Measurements from ENCODE around the gene STT3B.

STT3B gene

DNA sequence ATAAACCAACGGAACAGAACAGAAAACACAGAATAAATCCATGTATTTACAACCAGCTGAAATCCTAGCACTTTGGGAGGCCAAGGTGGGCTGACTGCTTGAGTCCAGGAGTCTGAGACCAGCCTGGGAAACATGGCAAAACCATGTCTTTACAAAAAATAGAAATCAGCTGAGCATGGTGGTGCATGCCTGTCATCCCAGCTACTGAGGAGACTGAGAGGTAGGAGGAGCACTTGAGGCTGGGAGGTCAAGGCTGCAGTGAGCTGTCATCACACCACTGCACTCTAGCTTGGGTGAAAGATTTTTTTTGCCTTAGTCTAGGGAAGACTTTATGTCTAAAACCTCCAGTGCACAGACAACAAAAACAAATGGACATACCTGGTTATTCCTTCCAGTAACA is 120.7 kb downstream of the STT3B start:
- DNase-seq, result no peak

DNA sequence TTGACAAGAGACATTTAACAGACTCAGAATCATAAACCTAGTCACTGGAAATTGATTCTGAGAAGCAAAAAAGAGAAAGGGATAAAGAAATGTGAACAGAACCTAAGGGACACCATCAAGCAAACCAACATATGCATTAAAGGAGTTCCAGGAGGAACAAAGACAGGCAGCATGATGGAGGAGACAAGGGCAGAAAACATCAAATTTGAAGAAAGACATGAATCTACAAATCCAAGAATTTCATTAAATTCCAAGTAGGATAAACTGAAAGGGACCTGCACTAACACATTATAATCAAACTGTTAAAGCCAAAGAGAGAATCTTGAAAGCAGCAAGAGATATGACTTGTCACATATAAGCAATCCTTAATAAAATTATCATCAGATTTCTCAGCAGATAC is 122.3 kb downstream of the STT3B start:
- DNase-seq, result no peak

DNA sequence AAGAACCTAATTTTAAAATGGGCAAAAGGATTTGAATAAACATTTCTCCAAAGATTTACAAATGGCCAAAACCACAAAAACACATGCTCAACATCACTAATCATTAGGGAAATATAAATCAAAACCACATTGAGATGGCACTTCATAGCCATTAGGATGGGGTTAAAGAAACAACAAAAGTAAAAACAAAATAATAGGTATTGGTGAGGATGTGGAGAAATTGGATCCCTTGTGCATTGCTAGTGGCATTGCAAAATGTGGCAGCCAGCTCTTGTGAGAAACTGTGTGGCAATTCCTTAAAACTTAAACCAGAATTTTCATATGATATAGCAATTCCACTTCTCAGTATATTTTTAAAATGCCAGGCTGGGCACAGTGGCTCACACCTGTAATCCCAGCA is 126.5 kb downstream of the STT3B start:
- no peak for DNase-seq

GRCh38 chr3:31661286-31661685 is 128.6 kb downstream of the STT3B start:
- no peak for DNase-seq

GRCh38 chr3:31661993-31662670 is 129.4 kb downstream of the STT3B start:
- DNase-seq, result no peak

GRCh38 chr3:31664031-31664430 is 131.3 kb downstream of the STT3B start:
- no peak for DNase-seq

DNA sequence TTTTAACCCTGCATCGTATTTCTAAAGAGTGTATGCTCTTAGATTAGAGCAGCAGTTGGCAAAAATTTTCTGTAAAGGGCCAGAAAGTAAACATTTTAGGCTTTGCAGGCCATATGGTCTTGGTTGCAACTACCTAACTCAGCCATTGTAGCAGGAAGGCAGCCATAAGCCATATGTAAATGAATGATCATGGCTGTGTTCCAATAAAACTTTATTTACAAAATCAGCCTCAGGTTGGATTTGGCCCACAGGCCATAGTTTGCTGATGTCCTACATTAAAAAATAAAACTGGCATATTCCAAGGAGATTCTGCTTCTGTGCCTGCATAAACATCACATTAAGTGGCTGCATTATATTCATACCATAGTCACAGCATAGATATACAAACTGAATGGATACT is 134.9 kb downstream of the STT3B start:
- no peak for DNase-seq

DNA sequence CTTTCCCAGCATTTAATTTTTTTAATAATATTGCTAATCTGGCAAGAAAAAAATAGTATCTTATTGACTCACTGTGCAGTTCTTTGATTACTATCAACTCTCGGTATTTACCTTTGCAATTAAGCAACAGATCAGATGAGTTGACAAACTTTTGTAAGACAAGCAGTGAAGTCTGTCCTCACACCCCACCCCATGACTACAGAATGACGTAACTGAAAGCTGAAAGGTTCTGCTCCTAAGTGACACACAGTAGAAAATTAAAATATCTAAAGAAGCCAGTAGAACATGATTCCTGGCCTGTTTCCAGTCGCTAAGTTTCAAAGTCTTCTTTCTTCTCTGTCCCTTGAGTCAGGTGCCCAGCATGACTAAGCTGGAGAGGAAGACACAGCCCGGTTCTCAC is 135.5 kb downstream of the STT3B start:
- DNase-seq, result no peak

DNA sequence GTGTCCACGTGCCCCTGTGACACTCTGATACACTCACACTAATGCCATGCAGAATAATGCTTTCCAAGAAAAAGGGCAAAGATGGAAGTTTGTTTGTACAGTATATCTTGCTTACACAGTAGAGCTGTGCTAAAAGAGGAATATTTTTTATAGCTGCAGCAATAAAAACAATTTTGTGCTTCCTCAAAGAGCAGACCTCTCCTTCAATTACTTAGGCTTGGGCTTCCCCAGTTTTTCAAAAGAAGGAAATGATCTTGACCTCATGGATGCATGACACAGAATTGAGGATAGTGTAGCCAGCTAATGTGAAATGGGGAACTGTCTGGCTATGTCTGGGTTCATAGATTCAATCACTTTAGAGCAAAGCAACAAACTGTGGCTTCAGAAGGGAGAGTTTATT is 137.4 kb downstream of the STT3B start:
- DNase-seq, result no peak

DNA sequence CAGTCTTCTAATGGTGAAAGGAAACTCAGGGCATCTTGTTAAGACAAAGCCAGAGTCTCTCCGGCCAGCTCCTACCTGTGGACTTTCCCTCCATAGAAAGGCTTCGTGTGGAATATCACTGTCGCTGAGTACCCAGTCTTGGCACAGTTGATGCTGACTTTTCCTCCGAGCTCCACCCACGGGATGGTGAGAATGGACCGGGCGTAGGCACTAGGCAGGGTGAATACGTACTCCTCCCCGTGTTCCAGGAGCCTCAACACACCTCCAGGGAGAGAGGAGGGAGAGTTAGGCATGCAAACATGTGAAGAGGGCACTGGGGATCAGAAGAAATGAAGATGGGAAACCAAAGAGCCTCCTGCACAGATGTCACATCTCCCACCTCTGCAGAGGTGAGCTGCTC is 138.0 kb downstream of the STT3B start:
- no peak for DNase-seq

- DNase-seq, result no peak
Measured at GRCh38 chr3:31671451-31671850, 138.7 kb downstream of the STT3B start.

DNA sequence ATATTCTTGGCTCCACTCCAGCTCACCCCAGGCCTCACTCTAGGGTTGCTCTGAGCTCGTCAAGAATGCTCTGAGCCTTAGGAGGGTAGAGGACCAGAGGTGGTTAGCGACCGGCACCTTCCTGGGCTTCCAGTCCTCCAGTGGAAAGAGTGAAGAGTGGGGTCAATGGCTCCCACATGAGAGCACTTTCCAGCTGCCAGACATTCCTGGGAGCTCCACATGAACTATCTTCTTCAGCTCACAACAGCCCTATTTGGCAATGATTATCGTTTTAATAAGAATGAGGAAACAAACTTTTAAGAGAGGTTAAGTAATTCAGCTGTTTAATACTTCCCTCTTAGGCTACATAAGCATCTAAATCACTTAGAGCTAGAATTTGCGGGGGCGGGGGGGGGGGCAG is 139.3 kb downstream of the STT3B start:
- DNase-seq, result no peak

DNA sequence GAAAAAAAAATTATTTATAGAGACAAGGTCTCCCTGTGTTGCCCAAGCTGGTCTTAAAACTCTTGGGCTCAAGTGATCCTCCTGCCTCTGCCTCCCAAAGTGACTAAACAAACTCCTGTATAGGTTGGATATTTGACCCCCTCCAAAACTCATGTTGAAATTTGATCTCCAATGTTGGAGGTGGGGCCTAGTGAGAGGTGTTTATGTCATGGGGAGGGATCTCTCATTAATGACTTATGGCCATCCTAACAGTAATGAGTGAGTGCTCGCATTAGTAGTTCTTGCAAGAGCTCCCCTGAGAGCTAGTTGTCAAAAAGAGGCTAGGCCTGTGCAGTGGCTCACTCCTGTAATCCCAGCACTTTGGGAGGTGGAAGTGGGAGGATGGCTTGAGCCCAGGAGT is 141.2 kb downstream of the STT3B start:
- no peak for DNase-seq

DNA sequence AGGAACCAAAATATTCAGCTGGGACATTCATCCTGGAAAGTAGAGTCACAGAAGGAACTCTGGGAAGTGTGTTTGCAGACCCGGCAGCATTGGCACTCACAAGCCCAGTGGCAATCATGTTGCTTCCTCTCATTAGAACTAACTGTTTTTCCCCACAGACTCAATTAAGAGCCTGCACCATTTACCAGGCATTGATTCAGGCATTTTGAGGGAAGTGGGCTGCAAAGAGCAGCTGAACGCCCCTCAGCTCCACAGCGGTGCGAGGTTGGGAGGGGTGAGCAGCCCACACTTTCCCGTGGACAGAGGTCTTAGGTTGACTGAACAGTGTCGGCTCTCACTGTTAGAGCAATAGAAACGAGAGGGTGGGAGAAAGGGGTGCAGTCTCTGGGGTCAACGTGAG is 143.8 kb downstream of the STT3B start:
- DNase-seq, result no peak

- no peak for DNase-seq
Measured at GRCh38 chr3:31680072-31680870, 147.5 kb downstream of the STT3B start.
